NCI-H1105 treated with DMSO at 0.1 percent for 48 hours (cell line): ENCODE results near the gene SPEG.
A peak's percentile ranks its signal among the peaks of the same experiment; 100 is the strongest.

Source experiments
- DNase-seq: peaks from one replicate; lab custom pipeline; 2025; lab: John Stamatoyannopoulos, UW

The SPEG gene

GRCh38 chr2:219461669-219462068 is 27.0 kb downstream of the SPEG start:
- no peak for DNase-seq

- DNase-seq = no peak
Observed at GRCh38 chr2:219462349-219462748, 27.7 kb downstream of the SPEG start.

- no peak for DNase-seq
Observed at GRCh38 chr2:219464286-219465032, 29.8 kb downstream of the SPEG start.

GRCh38 chr2:219465659-219466561 is 31.3 kb downstream of the SPEG start:
- DNase-seq = no peak

- DNase-seq = no peak
Observed at GRCh38 chr2:219466816-219467735, 32.4 kb downstream of the SPEG start.

GRCh38 chr2:219467736-219468075 is 33.1 kb downstream of the SPEG start:
- no peak for DNase-seq

GRCh38 chr2:219468410-219469185 is 34.0 kb downstream of the SPEG start:
- no peak for DNase-seq

GRCh38 chr2:219469186-219469724 is 34.6 kb downstream of the SPEG start:
- DNase-seq = no peak

GRCh38 chr2:219470429-219470828 is 35.8 kb downstream of the SPEG start:
- no peak for DNase-seq

GRCh38 chr2:219471476-219472371 is 37.1 kb downstream of the SPEG start:
- no peak for DNase-seq

GRCh38 chr2:219472629-219473187 is 38.1 kb downstream of the SPEG start:
- no peak for DNase-seq

GRCh38 chr2:219473511-219473910 is 38.9 kb downstream of the SPEG start:
- DNase-seq = no peak

GRCh38 chr2:219474285-219475060 is 39.8 kb downstream of the SPEG start:
- no peak for DNase-seq

GRCh38 chr2:219475278-219475677 is 40.6 kb downstream of the SPEG start:
- DNase-seq = no peak

- DNase-seq = peak; percentile 47
Observed at GRCh38 chr2:219475697-219476651, 41.3 kb downstream of the SPEG start.

GRCh38 chr2:219476652-219477151 is 42.1 kb downstream of the SPEG start:
- no peak for DNase-seq

- no peak for DNase-seq
Observed at GRCh38 chr2:219477179-219477578, 42.5 kb downstream of the SPEG start.

- DNase-seq = no peak
Observed at GRCh38 chr2:219477815-219478214, 43.2 kb downstream of the SPEG start.
